ENCODE measurements around the gene OVAAL. TPM values are rescaled to one million over a fixed set of nuclear protein-coding genes. Genes with fewer than 3 reads are reported as not detected.

The OVAAL gene
- total and polyA plus RNA-seq, 9 of the 15 experiments (the other 6 are each of a cell fraction or from before 2014, with no cell fraction given): 0.04 to 0.18 (median 0.08) TPM; not detected in 4

DNA sequence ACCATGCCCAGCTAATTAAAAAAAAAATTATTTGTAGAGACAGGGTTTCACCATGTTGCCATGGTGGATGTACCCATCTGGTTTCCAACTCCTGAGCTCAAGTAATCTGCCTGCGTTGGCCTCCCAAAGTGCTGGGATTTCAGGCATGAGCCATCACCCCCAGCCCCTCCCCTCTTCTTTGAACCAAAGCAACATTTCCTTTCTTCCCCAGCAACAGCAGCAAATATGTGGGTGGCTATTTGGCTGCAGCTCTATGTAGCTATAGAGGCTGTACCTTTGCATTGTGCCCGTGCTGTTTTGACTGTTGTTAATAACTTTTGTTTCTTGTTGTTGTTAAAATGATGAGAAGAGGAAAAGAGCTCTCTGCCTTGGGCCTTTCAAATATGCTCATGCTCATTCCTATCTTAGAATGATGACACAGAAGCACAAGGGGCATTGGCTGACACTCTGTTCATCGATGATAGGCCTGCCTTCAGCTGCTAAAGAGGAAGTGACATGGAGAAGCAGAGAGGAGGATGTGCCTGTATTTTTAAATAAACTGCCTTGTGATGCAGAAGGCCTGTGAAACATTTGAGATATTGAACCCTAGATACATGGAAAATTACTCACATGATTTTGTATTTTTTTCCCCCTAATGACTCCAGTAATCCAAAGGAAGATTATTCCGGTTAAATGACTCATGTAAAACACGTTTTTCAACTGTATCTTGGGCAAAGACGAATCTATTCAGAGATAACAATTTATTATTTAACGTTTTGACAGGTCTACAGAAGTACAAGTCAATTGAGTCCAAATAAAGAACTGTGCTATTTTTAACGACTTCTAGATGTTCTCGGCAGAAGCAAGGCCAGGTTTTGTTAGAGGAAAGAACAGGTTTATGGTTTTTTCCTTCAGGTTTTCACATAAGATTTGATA lies 52.5 kb downstream of the OVAAL start (continued):
- TF ChIP-seq TRIM28 (IDR thresholded peaks at IDR 0.05) (peak; percentile 50; the same call in 1 of the 2 replicates), FOXK1 (CRISPR knock-in tag; IDR thresholded peaks at IDR 0.05; ENCODE audit: borderline replicate concordance) (peak; percentile 47; the same call in 1 of the 2 replicates), SP1 (CRISPR knock-in tag; IDR thresholded peaks at IDR 0.05) (peak; percentile 28; the same call in 1 of the 2 replicates), ZFX (CRISPR knock-in tag; IDR thresholded peaks at IDR 0.05) (peak; percentile 85), CHCHD3 (CRISPR knock-in tag; IDR thresholded peaks at IDR 0.05) (no peak), FOXM1 (IDR thresholded peaks at IDR 0.05; ENCODE audit: low read depth) (peak; percentile 62), FOXM1 (CRISPR knock-in tag; IDR thresholded peaks at IDR 0.05; ENCODE audit: low read depth) (no peak), ZNF785 (CRISPR knock-in tag; IDR thresholded peaks at IDR 0.05) (no peak), BHLHE40 (IDR thresholded peaks at IDR 0.05; ENCODE audit: low read length) (peak; percentile 63; the same call in 1 of the 2 replicates), NR1H2 (CRISPR knock-in tag; IDR thresholded peaks at IDR 0.05) (no peak), SRF (CRISPR knock-in tag; IDR thresholded peaks at IDR 0.05) (peak in 1 of 2 experiments; percentile 2; a peak in 1 of 4 replicates), GATA2 (CRISPR knock-in tag; IDR thresholded peaks at IDR 0.05) (peak; percentile 71), ZNF583 (CRISPR knock-in tag; IDR thresholded peaks at IDR 0.05) (no peak; the same call in 1 of the 2 replicates), PHB2 (IDR thresholded peaks at IDR 0.05; ENCODE audit: low read depth) (0 out of 2 replicates have a peak, but pooled peaks have one; percentile 42), ARNT (IDR thresholded peaks at IDR 0.05) (peak in 1 of 2 experiments; percentile 79; a peak in 1 of 4 replicates), ARHGAP35 (IDR thresholded peaks at IDR 0.05; ENCODE audit: partially characterized antibody) (no peak), TCF7L2 (IDR thresholded peaks at IDR 0.05; ENCODE audit: low read depth, low read length) (no peak)
- TF ChIP-seq, protein P1, sequence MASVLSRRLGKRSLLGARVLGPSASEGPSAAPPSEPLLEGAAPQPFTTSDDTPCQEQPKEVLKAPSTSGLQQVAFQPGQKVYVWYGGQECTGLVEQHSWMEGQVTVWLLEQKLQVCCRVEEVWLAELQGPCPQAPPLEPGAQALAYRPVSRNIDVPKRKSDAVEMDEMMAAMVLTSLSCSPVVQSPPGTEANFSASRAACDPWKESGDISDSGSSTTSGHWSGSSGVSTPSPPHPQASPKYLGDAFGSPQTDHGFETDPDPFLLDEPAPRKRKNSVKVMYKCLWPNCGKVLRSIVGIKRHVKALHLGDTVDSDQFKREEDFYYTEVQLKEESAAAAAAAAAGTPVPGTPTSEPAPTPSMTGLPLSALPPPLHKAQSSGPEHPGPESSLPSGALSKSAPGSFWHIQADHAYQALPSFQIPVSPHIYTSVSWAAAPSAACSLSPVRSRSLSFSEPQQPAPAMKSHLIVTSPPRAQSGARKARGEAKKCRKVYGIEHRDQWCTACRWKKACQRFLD (CRISPR knock-in tag; IDR thresholded peaks at IDR 0.05): peak; percentile 38; the same call in 1 of the 2 replicates
- TF ChIP-seq, protein P2, sequence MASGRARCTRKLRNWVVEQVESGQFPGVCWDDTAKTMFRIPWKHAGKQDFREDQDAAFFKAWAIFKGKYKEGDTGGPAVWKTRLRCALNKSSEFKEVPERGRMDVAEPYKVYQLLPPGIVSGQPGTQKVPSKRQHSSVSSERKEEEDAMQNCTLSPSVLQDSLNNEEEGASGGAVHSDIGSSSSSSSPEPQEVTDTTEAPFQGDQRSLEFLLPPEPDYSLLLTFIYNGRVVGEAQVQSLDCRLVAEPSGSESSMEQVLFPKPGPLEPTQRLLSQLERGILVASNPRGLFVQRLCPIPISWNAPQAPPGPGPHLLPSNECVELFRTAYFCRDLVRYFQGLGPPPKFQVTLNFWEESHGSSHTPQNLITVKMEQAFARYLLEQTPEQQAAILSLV (tag; IDR thresholded peaks at IDR 0.05): 0 out of 2 replicates have a peak, but pooled peaks have one; percentile 6
- TF ChIP-seq, protein P3, sequence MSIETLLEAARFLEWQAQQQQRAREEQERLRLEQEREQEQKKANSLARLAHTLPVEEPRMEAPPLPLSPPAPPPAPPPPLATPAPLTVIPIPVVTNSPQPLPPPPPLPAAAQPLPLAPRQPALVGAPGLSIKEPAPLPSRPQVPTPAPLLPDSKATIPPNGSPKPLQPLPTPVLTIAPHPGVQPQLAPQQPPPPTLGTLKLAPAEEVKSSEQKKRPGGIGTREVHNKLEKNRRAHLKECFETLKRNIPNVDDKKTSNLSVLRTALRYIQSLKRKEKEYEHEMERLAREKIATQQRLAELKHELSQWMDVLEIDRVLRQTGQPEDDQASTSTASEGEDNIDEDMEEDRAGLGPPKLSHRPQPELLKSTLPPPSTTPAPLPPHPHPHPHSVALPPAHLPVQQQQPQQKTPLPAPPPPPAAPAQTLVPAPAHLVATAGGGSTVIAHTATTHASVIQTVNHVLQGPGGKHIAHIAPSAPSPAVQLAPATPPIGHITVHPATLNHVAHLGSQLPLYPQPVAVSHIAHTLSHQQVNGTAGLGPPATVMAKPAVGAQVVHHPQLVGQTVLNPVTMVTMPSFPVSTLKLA (conservative IDR thresholded peaks at IDR 0.05): peak in 1 of 2 experiments; percentile 51; a peak in 2 of 4 replicates
